ENCODE data around the gene RAP2A. TPM values are rescaled to one million over a fixed set of nuclear protein-coding genes. Genes with fewer than 3 reads are reported as not detected.

RAP2A gene
- total RNA-seq, 1 experiment from 2014 or later, result 32.1 TPM

DNA sequence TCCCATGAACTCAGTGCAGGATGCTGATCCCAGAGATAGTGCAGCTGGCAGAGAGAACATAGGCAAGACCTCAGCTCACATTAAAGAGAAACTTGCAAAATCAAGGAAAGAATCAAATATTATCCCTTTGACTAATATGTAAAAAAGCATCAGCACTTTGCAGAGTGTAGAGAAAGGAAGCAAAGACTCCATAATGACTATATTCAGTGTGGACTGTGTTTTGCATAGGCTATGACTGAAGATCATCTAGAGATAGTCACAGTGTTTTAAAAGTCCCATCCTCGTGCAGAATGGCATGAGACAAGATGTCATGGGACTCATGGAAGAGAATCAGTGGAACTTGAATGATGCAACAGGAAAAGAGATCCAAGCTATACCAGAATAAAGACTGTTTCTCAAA lies 84.0 kb downstream of the RAP2A start:
- no peaks in the 10 kb centered on the region for H3K27me3 ChIP-seq (ENCODE audit: insufficient read depth, low read length)
- no peak overlapping the region for H3T11ph ChIP-seq (ENCODE audit: low read length)
- WGBS (ENCODE audit: extremely low coverage, insufficient read length, low lambda C conversion rate), result no CpG with 5 or more reads among the region's 1 CpG
- H4K91ac ChIP-seq (ENCODE audit: insufficient read length, low read depth, low read length), result no peak overlapping the region
- no peak overlapping the region for H2AK5ac ChIP-seq (ENCODE audit: insufficient read length, low read length)
- no peak overlapping the region for H3K4ac ChIP-seq (ENCODE audit: low read depth, low read length)
- Mint-ChIP-seq H3K4me3 (no peak overlapping the region), H3K9me3 (peaks cover 2 to 4% of the 10 kb centered on the region in 2 experiments; a peak in 1 of 5 replicates), H3K27me3 (ENCODE audit: low read depth) (no peaks in the 10 kb centered on the region), H3K36me3 (ENCODE audit: insufficient read depth in 1 of 3, low read depth in 3 of 3) (no peaks in the 10 kb centered on the region), H3K4me1 (no peaks in the 10 kb centered on the region), H3K27ac (no peak overlapping the region)
- H2BK5ac ChIP-seq (ENCODE audit: insufficient read length, low read length), result no peak overlapping the region
- no peaks in the 10 kb centered on the region for H4K20me1 ChIP-seq (ENCODE audit: control insufficient read depth, insufficient read depth, insufficient read length)
- no peak overlapping the region for H3K56ac ChIP-seq (ENCODE audit: insufficient read length, low read depth, low read length)
- H4K5ac ChIP-seq (ENCODE audit: insufficient read length, low read depth, low read length), result no peak overlapping the region
- no peak overlapping the region for H2BK15ac ChIP-seq (ENCODE audit: low read depth, low read length)
- H3K18ac ChIP-seq (ENCODE audit: insufficient read length, low read depth, low read length), result no peak overlapping the region
- no peak overlapping the region for H2AFZ ChIP-seq (ENCODE audit: low read length)
- H2BK20ac ChIP-seq (ENCODE audit: low read depth, low read length, poor library complexity, severe bottlenecking), result no peak overlapping the region
- DNase-seq, result no peak
- no peaks in the 10 kb centered on the region for H3K79me2 ChIP-seq (ENCODE audit: insufficient read depth, low read length)
- no peak overlapping the region for H2BK12ac ChIP-seq (ENCODE audit: insufficient read length, low read depth, low read length)
- H2BK120ac ChIP-seq (ENCODE audit: low read depth, low read length, poor library complexity, severe bottlenecking), result no peak overlapping the region
- no peak overlapping the region for H3K4me2 ChIP-seq (ENCODE audit: insufficient read depth, insufficient read length, low read length)
- no peak overlapping the region for H3K27ac ChIP-seq (ENCODE audit: insufficient read length, low read depth, low read length)
- no peak overlapping the region for H4K8ac ChIP-seq (replicated peaks; ENCODE audit: insufficient read length, low read depth, low read length)
- TF ChIP-seq, protein P1, sequence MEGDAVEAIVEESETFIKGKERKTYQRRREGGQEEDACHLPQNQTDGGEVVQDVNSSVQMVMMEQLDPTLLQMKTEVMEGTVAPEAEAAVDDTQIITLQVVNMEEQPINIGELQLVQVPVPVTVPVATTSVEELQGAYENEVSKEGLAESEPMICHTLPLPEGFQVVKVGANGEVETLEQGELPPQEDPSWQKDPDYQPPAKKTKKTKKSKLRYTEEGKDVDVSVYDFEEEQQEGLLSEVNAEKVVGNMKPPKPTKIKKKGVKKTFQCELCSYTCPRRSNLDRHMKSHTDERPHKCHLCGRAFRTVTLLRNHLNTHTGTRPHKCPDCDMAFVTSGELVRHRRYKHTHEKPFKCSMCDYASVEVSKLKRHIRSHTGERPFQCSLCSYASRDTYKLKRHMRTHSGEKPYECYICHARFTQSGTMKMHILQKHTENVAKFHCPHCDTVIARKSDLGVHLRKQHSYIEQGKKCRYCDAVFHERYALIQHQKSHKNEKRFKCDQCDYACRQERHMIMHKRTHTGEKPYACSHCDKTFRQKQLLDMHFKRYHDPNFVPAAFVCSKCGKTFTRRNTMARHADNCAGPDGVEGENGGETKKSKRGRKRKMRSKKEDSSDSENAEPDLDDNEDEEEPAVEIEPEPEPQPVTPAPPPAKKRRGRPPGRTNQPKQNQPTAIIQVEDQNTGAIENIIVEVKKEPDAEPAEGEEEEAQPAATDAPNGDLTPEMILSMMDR (conservative IDR thresholded peaks at IDR 0.05), result no peak
- no peaks in the 10 kb centered on the region for H3K4me1 ChIP-seq (ENCODE audit: insufficient read depth, low read length)
- no peak overlapping the region for H3K23ac ChIP-seq (ENCODE audit: insufficient read length, low read depth, low read length)
- H3K23me2 ChIP-seq (ENCODE audit: insufficient read length, low read depth, low read length, poor library complexity, severe bottlenecking), result no peaks in the 10 kb centered on the region
- H3K9ac ChIP-seq (ENCODE audit: extremely low read depth, insufficient read length, low read length), result no peak overlapping the region
- no peak overlapping the region for H3K14ac ChIP-seq (ENCODE audit: insufficient read depth, low read length)
- no peaks in the 10 kb centered on the region for H3K79me1 ChIP-seq (ENCODE audit: insufficient read depth, low read depth, low read length, poor library complexity, severe bottlenecking)
- H3K9me3 ChIP-seq (ENCODE audit: control insufficient read depth, low read depth, low read length), result no peaks in the 10 kb centered on the region

Other genes starting within 250 kb of the RAP2A start
- gene MBNL2, start 211.8 kb upstream of the RAP2A start, total RNA-seq (2021), result 0.17 and 0.22 TPM in 2 replicates